Mesenchymal stem cell (in vitro differentiated cells and primary cell): Measurements from ENCODE around the gene STUM.

ENCODE experiments used
- DNase-seq: peaks from one replicate; pipeline ENCODE4 v3.0.0-alpha.2; 2013
- H2AFZ ChIP-seq: one replicate; pipeline ENCODE4 v1.6.1; 2013; ENCODE audit warnings: low read depth, mild to moderate bottlenecking, control low read depth, inconsistent platforms, low read length, moderate library complexity
- H2AK5ac ChIP-seq: 2 replicates; pipeline ENCODE4 v1.6.1; 2013; ENCODE audit warnings: low read length, moderate library complexity, mild to moderate bottlenecking, inconsistent platforms; ENCODE audit not compliant: severe bottlenecking
- H2BK120ac ChIP-seq: one replicate; pipeline ENCODE4 v1.6.1; 2013; ENCODE audit warnings: low read depth, mild to moderate bottlenecking, inconsistent platforms, low read length, moderate library complexity
- H2BK12ac ChIP-seq, 2 experiments: one replicate each; pipeline ENCODE4 v1.6.1; 2013; ENCODE audit warnings: inconsistent platforms in 2 of 2, low read length in 2 of 2, mild to moderate bottlenecking in 2 of 2, moderate library complexity in 2 of 2, control low read depth in 1 of 2
- H2BK15ac ChIP-seq: one replicate; pipeline ENCODE4 v1.6.1; 2013; ENCODE audit warnings: mild to moderate bottlenecking, low read depth, inconsistent platforms; ENCODE audit not compliant: poor library complexity, severe bottlenecking
- H2BK5ac ChIP-seq: 2 replicates; pipeline ENCODE4 v1.6.1; 2013; ENCODE audit warnings: low read depth, mild to moderate bottlenecking, low read length, control low read depth, inconsistent platforms; ENCODE audit not compliant: poor library complexity, severe bottlenecking
- H3K14ac ChIP-seq, 2 experiments: one replicate each; pipeline ENCODE4 v1.6.1; 2013; ENCODE audit warnings: inconsistent platforms in 2 of 2, low read length in 2 of 2, control low read depth in 1 of 2, mild to moderate bottlenecking in 1 of 2, moderate library complexity in 1 of 2
- H3K18ac ChIP-seq, 2 experiments: one replicate each; pipeline ENCODE4 v1.6.1; 2013; ENCODE audit warnings: inconsistent platforms in 2 of 2, low read length in 2 of 2, control low read depth in 1 of 2, low read depth in 1 of 2, mild to moderate bottlenecking in 1 of 2
- H3K23ac ChIP-seq, 2 experiments: one replicate each; pipeline ENCODE4 v1.6.1; 2013; ENCODE audit warnings: inconsistent platforms in 2 of 2, low read length in 2 of 2, mild to moderate bottlenecking in 2 of 2, moderate library complexity in 2 of 2, control low read depth in 1 of 2
- H3K27ac ChIP-seq: 2 replicates; pipeline ENCODE4 v1.5.1; 2013; ENCODE audit warnings: mild to moderate bottlenecking, moderate library complexity, low read length, control low read depth, inconsistent platforms; ENCODE audit not compliant: poor library complexity, severe bottlenecking
- H3K27me3 ChIP-seq, 2 experiments: 2 replicates each; pipeline versions ENCODE4 v1.6.1 to v1.7.0; 2013; ENCODE audit warnings: low read length in 2 of 2, mild to moderate bottlenecking in 2 of 2, moderate library complexity in 2 of 2, control low read depth in 1 of 2, inconsistent platforms in 1 of 2; ENCODE audit not compliant: control insufficient read depth in 1 of 2, insufficient read depth in 1 of 2
- H3K36me3 ChIP-seq, 2 experiments: 2 replicates each; pipeline versions ENCODE4 v1.6.1 to v1.7.0; 2013; ENCODE audit warnings: low read length in 2 of 2, control low read depth in 1 of 2, inconsistent platforms in 1 of 2, low read depth in 1 of 2, mild to moderate bottlenecking in 1 of 2; ENCODE audit not compliant: insufficient read depth in 2 of 2, control insufficient read depth in 1 of 2
- H3K4ac ChIP-seq, 2 experiments: one replicate each; pipeline ENCODE4 v1.6.1; 2013; ENCODE audit warnings: inconsistent platforms in 2 of 2, low read length in 2 of 2, mild to moderate bottlenecking in 2 of 2, moderate library complexity in 2 of 2, control low read depth in 1 of 2, low read depth in 1 of 2
- H3K4me1 ChIP-seq: 2 replicates; pipeline ENCODE4 v1.6.1; 2013; ENCODE audit warnings: low read depth, low read length, control low read depth; ENCODE audit not compliant: control insufficient read depth, insufficient read depth
- H3K4me2 ChIP-seq: 2 replicates; pipeline ENCODE4 v1.6.1; 2013; ENCODE audit warnings: low read length, mild to moderate bottlenecking, inconsistent platforms; ENCODE audit not compliant: poor library complexity, severe bottlenecking
- H3K4me3 ChIP-seq, 2 experiments: 2 replicates each; pipeline versions ENCODE4 v1.5.1 to v1.7.0; 2013; ENCODE audit warnings: low read length in 2 of 2, mild to moderate bottlenecking in 2 of 2, control low read depth in 1 of 2, low read depth in 1 of 2; ENCODE audit not compliant: insufficient read depth in 1 of 2
- H3K79me1 ChIP-seq: replicated peaks from 2 replicates; pipeline ENCODE4 v1.6.1; 2013; ENCODE audit warnings: mild to moderate bottlenecking, control low read depth, low read length, inconsistent platforms; ENCODE audit not compliant: poor library complexity, severe bottlenecking
- H3K9ac ChIP-seq: 2 replicates; pipeline ENCODE4 v1.7.0; 2013; ENCODE audit warnings: mild to moderate bottlenecking, low read length, moderate library complexity
- H3K9me3 ChIP-seq: 2 replicates; pipeline ENCODE4 v1.7.0; 2013; ENCODE audit warnings: mild to moderate bottlenecking, low read length; ENCODE audit not compliant: control insufficient read depth
- H4K8ac ChIP-seq: one replicate; pipeline ENCODE4 v1.6.1; 2013; ENCODE audit warnings: inconsistent platforms, mild to moderate bottlenecking, low read length, moderate library complexity
- H4K91ac ChIP-seq: one replicate; pipeline ENCODE4 v1.6.1; 2013; ENCODE audit warnings: mild to moderate bottlenecking, low read length, inconsistent platforms
- WGBS: methylation state at CpG from one replicate; pipeline ENCODE4 v1.1.7; 2013; ENCODE audit warnings: mixed read lengths; 5-methylcytosine and 5-hydroxymethylcytosine counted together

The STUM gene

GRCh38 chr1:226555092-226555491, 6.5 kb downstream of the STUM start:
- Histone ChIP-seq H3K27me3 (peaks cover 22 to 56% of the 10 kb centered on the region in 2 experiments), H3K27ac (no peak overlapping the region), H2AK5ac (no peak overlapping the region), H2BK5ac (no peak overlapping the region), H3K36me3 (no peaks in the 10 kb centered on the region), H2BK12ac (no peak overlapping the region), H2BK120ac (no peak overlapping the region), H3K23ac (no peak overlapping the region), H3K14ac (no peak overlapping the region), H2AFZ (no peak overlapping the region), H3K4me2 (no peak overlapping the region), H3K4me3 (no peak overlapping the region), H4K91ac (no peak overlapping the region), H3K9ac (no peak overlapping the region), H3K18ac (no peak overlapping the region), H3K9me3 (no peaks in the 10 kb centered on the region), H3K4me1 (peaks cover under 1% of the 10 kb centered on the region), H3K4ac (no peak overlapping the region), H3K79me1 (no peaks in the 10 kb centered on the region), H2BK15ac (no peak overlapping the region), H4K8ac (no peak overlapping the region)
- DNase-seq = no peak
- 82% methylated on average over 4 of the region's 4 CpGs for WGBS

DNA sequence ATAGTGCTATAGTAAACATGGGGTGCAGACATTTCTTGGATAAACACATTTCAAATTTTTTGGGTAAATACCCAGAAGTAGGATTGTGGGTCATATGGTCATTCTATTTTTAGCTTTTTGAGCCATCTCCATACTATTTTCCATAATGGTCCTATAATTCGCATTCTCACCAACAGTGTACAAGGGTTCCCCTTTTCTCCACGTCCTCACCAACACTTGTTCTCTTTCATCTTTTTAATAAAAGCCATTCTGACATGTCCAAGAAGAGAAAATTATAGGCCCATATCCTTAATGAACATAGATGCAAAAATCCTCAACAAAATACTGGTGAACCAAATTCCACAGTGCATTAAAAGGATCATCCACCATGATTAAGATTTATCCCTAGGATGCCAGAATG, 8.9 kb downstream of the STUM start:
- H4K91ac ChIP-seq = no peak overlapping the region
- no peak overlapping the region for H2BK15ac ChIP-seq
- H3K14ac ChIP-seq = no peak overlapping the region
- no peak overlapping the region for H3K27ac ChIP-seq
- H3K9ac ChIP-seq = no peak overlapping the region
- 58% methylated on average over 2 of the region's 2 CpGs for WGBS
- no peak for DNase-seq
- H3K79me1 ChIP-seq = no peaks in the 10 kb centered on the region
- no peak overlapping the region for H3K4me3 ChIP-seq
- no peak overlapping the region for H3K4me2 ChIP-seq
- no peak overlapping the region for H3K4ac ChIP-seq
- H2AK5ac ChIP-seq = no peak overlapping the region
- peaks cover 14 to 42% of the 10 kb centered on the region in 2 experiments for H3K27me3 ChIP-seq
- no peak overlapping the region for H3K18ac ChIP-seq
- H3K36me3 ChIP-seq = no peaks in the 10 kb centered on the region
- no peaks in the 10 kb centered on the region for H3K4me1 ChIP-seq
- no peak overlapping the region for H2AFZ ChIP-seq
- H3K9me3 ChIP-seq = no peaks in the 10 kb centered on the region
- H4K8ac ChIP-seq = no peak overlapping the region
- H3K23ac ChIP-seq = no peak overlapping the region
- H2BK12ac ChIP-seq = no peak overlapping the region
- no peak overlapping the region for H2BK120ac ChIP-seq
- no peak overlapping the region for H2BK5ac ChIP-seq

DNA sequence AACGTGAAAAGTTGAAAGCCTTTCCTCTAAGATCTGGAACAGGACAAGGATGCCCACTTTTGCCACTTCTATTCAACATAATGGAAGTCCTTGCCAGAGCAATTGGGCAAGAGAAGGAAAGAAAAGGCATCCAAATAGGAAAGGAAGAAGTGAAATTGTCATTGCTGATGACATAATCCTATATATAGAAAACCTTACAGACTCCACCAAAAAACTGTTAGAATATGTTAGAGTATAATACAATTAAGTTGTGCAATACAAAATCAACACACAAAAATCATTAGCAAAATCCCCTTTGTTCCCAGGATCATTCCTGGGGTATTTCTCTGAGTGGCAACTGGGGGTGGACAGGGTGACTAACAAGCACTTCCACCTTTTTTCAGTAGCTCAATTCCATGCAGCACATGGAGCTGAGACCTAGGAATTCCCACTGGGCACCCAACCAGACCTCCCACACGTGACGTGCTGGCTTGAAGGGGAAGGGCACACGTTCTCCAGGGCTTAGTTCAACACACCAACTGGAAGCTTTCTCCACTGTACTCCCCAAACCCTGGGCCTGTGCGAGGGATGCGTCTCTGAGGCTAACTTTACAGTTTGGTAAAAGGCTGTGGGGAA, 9.6 kb downstream of the STUM start:
- no peak overlapping the region for H3K14ac ChIP-seq
- no peak overlapping the region for H2BK12ac ChIP-seq
- H3K27ac ChIP-seq = no peak overlapping the region
- no peak overlapping the region for H3K4ac ChIP-seq
- no peak overlapping the region for H2BK15ac ChIP-seq
- DNase-seq = no peak
- no peak overlapping the region for H2BK120ac ChIP-seq
- H3K4me1 ChIP-seq = no peaks in the 10 kb centered on the region
- 71% methylated on average over 2 of the region's 6 CpGs for WGBS
- H3K9ac ChIP-seq = no peak overlapping the region
- H3K36me3 ChIP-seq = no peaks in the 10 kb centered on the region
- no peak overlapping the region for H3K18ac ChIP-seq
- no peaks in the 10 kb centered on the region for H3K9me3 ChIP-seq
- H3K27me3 ChIP-seq = peaks cover 14 to 35% of the 10 kb centered on the region in 2 experiments
- H4K8ac ChIP-seq = no peak overlapping the region
- no peak overlapping the region for H3K23ac ChIP-seq
- H2AFZ ChIP-seq = no peak overlapping the region
- no peak overlapping the region for H3K4me2 ChIP-seq
- no peak overlapping the region for H3K4me3 ChIP-seq
- H3K79me1 ChIP-seq = no peaks in the 10 kb centered on the region
- no peak overlapping the region for H4K91ac ChIP-seq
- no peak overlapping the region for H2AK5ac ChIP-seq
- no peak overlapping the region for H2BK5ac ChIP-seq

DNA sequence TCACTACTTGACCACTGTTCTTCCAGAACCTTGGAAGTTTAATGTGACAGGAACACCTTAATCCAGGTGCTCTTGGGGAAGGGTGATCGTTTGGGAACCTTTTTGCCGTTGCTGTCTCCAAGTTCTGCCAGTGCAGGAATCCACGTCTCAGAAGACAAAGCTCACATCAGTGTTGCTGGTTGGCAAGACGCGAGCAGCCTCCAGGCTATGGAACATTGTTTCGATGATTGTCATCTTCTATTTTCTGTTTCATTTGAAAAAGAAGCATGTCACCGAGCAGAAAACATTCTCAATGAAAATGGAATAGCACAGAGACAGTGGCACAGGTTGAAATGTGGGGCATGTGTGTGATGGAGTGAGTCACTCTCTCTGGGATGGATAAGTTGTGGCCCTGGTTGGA, 11.7 kb downstream of the STUM start:
- Histone ChIP-seq H3K4me2 (no peak overlapping the region), H2BK5ac (no peak overlapping the region), H3K27me3 (peaks cover 19 to 24% of the 10 kb centered on the region in 2 experiments), H3K4me1 (no peaks in the 10 kb centered on the region), H3K9ac (no peak overlapping the region), H2BK120ac (no peak overlapping the region), H3K4ac (no peak overlapping the region), H3K36me3 (no peaks in the 10 kb centered on the region), H3K23ac (no peak overlapping the region), H4K8ac (no peak overlapping the region), H3K18ac (no peak overlapping the region), H2AFZ (no peak overlapping the region), H3K79me1 (no peaks in the 10 kb centered on the region), H2BK12ac (no peak overlapping the region), H4K91ac (no peak overlapping the region), H3K4me3 (no peak overlapping the region), H2AK5ac (no peak overlapping the region), H2BK15ac (no peak overlapping the region), H3K27ac (no peak overlapping the region), H3K9me3 (no peaks in the 10 kb centered on the region), H3K14ac (no peak overlapping the region)
- DNase-seq = no peak
- WGBS = 90% methylated on average over 7 of the region's 7 CpGs
